Vagina (tissue), 2 donors: Measurements from ENCODE around the gene PPFIA2.

ENCODE experiments used
- CTCF ChIP-seq, 3 experiments: fragments of 450-650 bp in 2 of 3; fragments of 200-600 bp in 1 of 3; sonication (generic) in 1 of 3; IDR thresholded peaks; one replicate each; pipeline ENCODE4 v1.5.1; 2017 to 2019; ENCODE audit warnings: antibody characterized with exemption in 3 of 3, mild to moderate bottlenecking in 2 of 3, moderate library complexity in 2 of 3
- POLR2A ChIP-seq, 2 donors: fragments of 450-650 bp; IDR thresholded peaks; one replicate each; pipeline ENCODE4 v1.6.1; 2017; ENCODE audit warnings: antibody characterized with exemption in 2 of 2, mild to moderate bottlenecking in 2 of 2, moderate library complexity in 2 of 2

- TF ChIP-seq POLR2A (IDR thresholded peaks at IDR 0.05) (no peak), CTCF (IDR thresholded peaks at IDR 0.05) (no peak)
These were observed 506.9 kb downstream of the PPFIA2 start for GRCh38 chr12:81252228-81252627.
